ENCODE data around the gene NUDT3. TPM values are rescaled to one million over a fixed set of nuclear protein-coding genes. Genes with fewer than 3 reads are reported as not detected.
"Not testable (repeated sequence)": the region's sequence is repeated elsewhere in the genome, so short reads cannot be mapped to it uniquely, and the experiment has no call there.

Gene NUDT3
- total and polyA plus RNA-seq, 4 experiments from 2014 or later = 7.0 to 25.9 (median 18.0) TPM

- DNase-seq; H3K4me1 ChIP-seq (ENCODE audit: insufficient read depth, low read length); H3K9me3 ChIP-seq (ENCODE audit: control insufficient read depth in 1 of 2, low read length in 2 of 2); H3K36me3 ChIP-seq (ENCODE audit: insufficient read depth, low read length); POLR2A ChIA-PET (ENCODE audit: partially characterized antibody); H3K36me3 Mint-ChIP-seq; H3K27me3 ChIP-seq (ENCODE audit: insufficient read depth, low read length); intact Hi-C loops (cut with micrococcal nuclease); H3K27ac ChIP-seq (ENCODE audit: low read depth, low read length); H3K4me1 Mint-ChIP-seq; H3K9me3 Mint-ChIP-seq; H3K27me3 Mint-ChIP-seq; H3K4me3 ChIP-seq (ENCODE audit: low read length in 2 of 2): not testable (repeated sequence)
- peak overlapping the region in 6 of 8 donors; percentile 4 to 83 (median 41) for H3K4me3 Mint-ChIP-seq
- CTCF ChIA-PET (ENCODE audit: partially characterized antibody) = interaction anchor here (0.8 kb wide), 1 partner anchor 11 kb away, joined by 3 read pairs; no protein-coding TSS in a partner anchor
- peak overlapping the region in 4 of 7 donors; percentile 1 to 89 (median 15) for H3K27ac Mint-ChIP-seq
These were observed 122.7 kb downstream of the NUDT3 start for GRCh38 chr6:34269658-34270341.

GRCh38 chr6:34269132-34269531, 123.3 kb downstream of the NUDT3 start:
- H3K4me3 Mint-ChIP-seq; POLR2A ChIA-PET (ENCODE audit: partially characterized antibody): not testable (repeated sequence)

GRCh38 chr6:34267746-34268145, 124.7 kb downstream of the NUDT3 start:
- H3K4me3 ChIP-seq (ENCODE audit: low read length in 2 of 2) = no peak overlapping the region
- H3K4me3 Mint-ChIP-seq = no peak overlapping the region
- H3K9me3 Mint-ChIP-seq = peaks cover 0 to 4% (median 0%) of the 10 kb centered on the region in 8 donors
- H3K27me3 ChIP-seq (ENCODE audit: insufficient read depth, low read length) = no peaks in the 10 kb centered on the region
- no peaks in the 10 kb centered on the region for H3K27me3 Mint-ChIP-seq
- no peaks in the 10 kb centered on the region for H3K4me1 ChIP-seq (ENCODE audit: insufficient read depth, low read length)
- H3K27ac ChIP-seq (ENCODE audit: low read depth, low read length) = no peak overlapping the region
- no peaks in the 10 kb centered on the region for H3K36me3 ChIP-seq (ENCODE audit: insufficient read depth, low read length)
- CTCF ChIA-PET (ENCODE audit: partially characterized antibody) = no interaction called here
- no peaks in the 10 kb centered on the region for H3K9me3 ChIP-seq (ENCODE audit: control insufficient read depth in 1 of 2, low read length in 2 of 2)
- peaks cover 0 to 7% (median 4%) of the 10 kb centered on the region in 4 donors for H3K4me1 Mint-ChIP-seq
- POLR2A ChIA-PET (ENCODE audit: partially characterized antibody) = interaction anchor here (0.7 kb wide), 1 partner anchor 283 kb away, joined by 3 read pairs; no protein-coding TSS in a partner anchor
- H3K36me3 Mint-ChIP-seq = no peaks in the 10 kb centered on the region
- H3K27ac Mint-ChIP-seq = no peak overlapping the region
- intact Hi-C loops (cut with micrococcal nuclease) = no loop called here
- DNase-seq = no peak

More at GRCh38 chr6:34269132-34269531, 123.3 kb downstream of the NUDT3 start:
- H3K36me3 ChIP-seq (ENCODE audit: insufficient read depth, low read length); H3K9me3 Mint-ChIP-seq; H3K4me1 ChIP-seq (ENCODE audit: insufficient read depth, low read length); CTCF ChIA-PET (ENCODE audit: partially characterized antibody); H3K4me1 Mint-ChIP-seq; intact Hi-C loops (cut with micrococcal nuclease); H3K27me3 ChIP-seq (ENCODE audit: insufficient read depth, low read length); H3K27ac Mint-ChIP-seq; H3K27ac ChIP-seq (ENCODE audit: low read depth, low read length); DNase-seq; H3K36me3 Mint-ChIP-seq; H3K27me3 Mint-ChIP-seq; H3K9me3 ChIP-seq (ENCODE audit: control insufficient read depth in 1 of 2, low read length in 2 of 2); H3K4me3 ChIP-seq (ENCODE audit: low read length in 2 of 2): not testable (repeated sequence)

DNA sequence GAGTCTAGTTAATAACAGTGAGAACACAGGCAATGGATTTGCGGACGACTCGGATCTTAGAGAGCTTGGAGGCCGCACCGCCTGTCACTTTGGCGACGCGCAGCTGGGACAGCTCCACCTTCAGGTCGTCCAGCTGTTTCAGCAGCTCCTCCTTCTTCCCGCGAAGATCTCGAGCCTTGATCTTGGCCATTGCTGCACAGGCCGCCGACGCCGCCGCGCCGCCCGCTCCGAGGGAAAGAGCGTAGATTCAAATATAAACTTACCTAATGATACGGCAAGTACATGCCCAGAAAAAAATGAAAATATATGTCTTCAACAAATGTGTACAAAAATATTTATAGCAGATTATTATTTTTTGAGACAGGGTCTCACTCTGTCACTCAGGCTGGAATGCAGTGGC, 129.0 kb downstream of the NUDT3 start:
- CTCF ChIA-PET (ENCODE audit: partially characterized antibody); H3K36me3 ChIP-seq (ENCODE audit: insufficient read depth, low read length); H3K9me3 Mint-ChIP-seq; H3K4me1 ChIP-seq (ENCODE audit: insufficient read depth, low read length); H3K36me3 Mint-ChIP-seq; H3K9me3 ChIP-seq (ENCODE audit: control insufficient read depth in 1 of 2, low read length in 2 of 2); H3K4me3 Mint-ChIP-seq; H3K4me1 Mint-ChIP-seq; intact Hi-C loops (cut with micrococcal nuclease); DNase-seq; H3K27ac Mint-ChIP-seq; H3K27ac ChIP-seq (ENCODE audit: low read depth, low read length); H3K27me3 Mint-ChIP-seq; POLR2A ChIA-PET (ENCODE audit: partially characterized antibody); H3K27me3 ChIP-seq (ENCODE audit: insufficient read depth, low read length); H3K4me3 ChIP-seq (ENCODE audit: low read length in 2 of 2): not testable (repeated sequence)

DNA sequence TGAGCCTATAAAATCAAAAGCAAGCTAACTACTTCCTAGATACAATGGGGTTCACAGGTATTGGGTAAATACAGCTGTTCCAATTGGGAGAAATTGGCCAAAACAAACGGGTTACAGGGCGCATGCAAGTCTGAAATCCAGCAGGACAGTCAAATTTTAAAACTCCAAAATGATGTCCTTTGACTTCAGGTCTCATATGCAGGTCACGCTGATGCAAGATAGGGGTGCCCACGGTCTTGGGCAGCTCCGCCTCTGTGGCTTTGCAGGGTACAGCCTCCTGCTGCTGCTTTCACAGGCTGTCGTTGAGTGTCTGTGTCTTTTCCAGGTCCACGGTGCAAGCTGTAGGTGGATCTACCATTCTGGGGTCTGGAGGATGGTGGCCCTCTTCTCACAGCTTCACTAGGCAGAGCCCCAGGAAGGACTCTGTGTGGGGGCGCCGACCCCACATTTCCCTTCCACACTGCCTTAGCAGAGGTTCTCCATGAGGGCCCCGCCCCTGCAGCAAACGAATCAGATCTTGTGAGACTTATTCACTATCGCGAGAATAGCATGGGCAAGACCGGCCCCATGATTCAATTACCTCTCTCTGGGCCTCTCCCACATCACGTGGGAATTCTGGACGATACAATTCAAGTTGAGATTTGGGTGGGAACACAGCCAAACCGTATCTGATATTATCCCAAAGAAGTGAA, 131.7 kb downstream of the NUDT3 start:
- no peak for DNase-seq
- peaks cover 0 to 8% (median 0%) of the 10 kb centered on the region in 8 donors for H3K9me3 Mint-ChIP-seq
- CTCF ChIA-PET (ENCODE audit: partially characterized antibody) = no interaction called here

GRCh38 chr6:34259529-34260069, 132.9 kb downstream of the NUDT3 start:
- Mint-ChIP-seq H3K27me3 (no peaks in the 10 kb centered on the region), H3K27ac (no peak overlapping the region), H3K36me3 (no peaks in the 10 kb centered on the region), H3K9me3 (peaks cover 0 to 6% (median 0%) of the 10 kb centered on the region in 8 donors), H3K4me1 (no peaks in the 10 kb centered on the region), H3K4me3 (no peak overlapping the region)
- no peak overlapping the region for H3K27ac ChIP-seq (ENCODE audit: low read depth, low read length)
- no peaks in the 10 kb centered on the region for H3K27me3 ChIP-seq (ENCODE audit: insufficient read depth, low read length)
- no peaks in the 10 kb centered on the region for H3K36me3 ChIP-seq (ENCODE audit: insufficient read depth, low read length)
- H3K4me1 ChIP-seq (ENCODE audit: insufficient read depth, low read length) = no peaks in the 10 kb centered on the region
- CTCF ChIA-PET (ENCODE audit: partially characterized antibody) = no interaction called here
- POLR2A ChIA-PET (ENCODE audit: partially characterized antibody) = no interaction called here
- DNase-seq = no peak
- intact Hi-C loops (cut with micrococcal nuclease) = no loop called here
- H3K4me3 ChIP-seq (ENCODE audit: low read length in 2 of 2) = no peak overlapping the region
- H3K9me3 ChIP-seq (ENCODE audit: control insufficient read depth in 1 of 2, low read length in 2 of 2) = no peaks in the 10 kb centered on the region

More for the DNA sequence above, 131.7 kb downstream of the NUDT3 start:
- H3K27me3 Mint-ChIP-seq = no peaks in the 10 kb centered on the region
- H3K4me3 Mint-ChIP-seq = no peak overlapping the region
- H3K4me3 ChIP-seq (ENCODE audit: low read length in 2 of 2) = no peak overlapping the region
- H3K36me3 ChIP-seq (ENCODE audit: insufficient read depth, low read length) = no peaks in the 10 kb centered on the region
- no peaks in the 10 kb centered on the region for H3K36me3 Mint-ChIP-seq
- H3K27ac ChIP-seq (ENCODE audit: low read depth, low read length) = no peak overlapping the region
- H3K4me1 ChIP-seq (ENCODE audit: insufficient read depth, low read length) = no peaks in the 10 kb centered on the region
- H3K4me1 Mint-ChIP-seq = no peaks in the 10 kb centered on the region
- H3K27ac Mint-ChIP-seq = no peak overlapping the region
- POLR2A ChIA-PET (ENCODE audit: partially characterized antibody) = no interaction called here
- intact Hi-C loops (cut with micrococcal nuclease) = no loop called here
- no peaks in the 10 kb centered on the region for H3K9me3 ChIP-seq (ENCODE audit: control insufficient read depth in 1 of 2, low read length in 2 of 2)
- no peaks in the 10 kb centered on the region for H3K27me3 ChIP-seq (ENCODE audit: insufficient read depth, low read length)

DNA sequence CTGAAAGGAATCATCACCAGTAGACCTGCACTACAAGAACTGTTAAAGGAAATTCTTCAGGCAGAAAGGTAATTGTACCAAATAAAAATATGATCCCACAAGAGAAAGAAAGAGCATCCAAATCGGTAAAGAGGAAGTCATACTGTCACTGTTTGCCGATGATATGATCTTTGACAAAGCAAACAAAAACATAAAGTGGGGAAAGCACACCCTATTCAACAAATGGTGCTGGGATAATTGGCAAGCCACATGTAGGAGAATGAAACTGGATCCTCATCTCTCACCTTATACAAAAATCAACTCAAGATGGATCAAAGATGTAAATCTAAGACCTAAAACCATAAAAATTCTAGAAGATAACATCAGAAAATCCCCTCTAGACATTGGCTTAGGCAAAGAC, 140.1 kb downstream of the NUDT3 start:
- H3K27me3 Mint-ChIP-seq; H3K27me3 ChIP-seq (ENCODE audit: insufficient read depth, low read length); H3K9me3 Mint-ChIP-seq; DNase-seq; H3K27ac ChIP-seq (ENCODE audit: low read depth, low read length); CTCF ChIA-PET (ENCODE audit: partially characterized antibody); H3K4me3 ChIP-seq (ENCODE audit: low read length in 2 of 2); H3K4me3 Mint-ChIP-seq; H3K36me3 Mint-ChIP-seq; H3K36me3 ChIP-seq (ENCODE audit: insufficient read depth, low read length); H3K27ac Mint-ChIP-seq; H3K9me3 ChIP-seq (ENCODE audit: control insufficient read depth in 1 of 2, low read length in 2 of 2); intact Hi-C loops (cut with micrococcal nuclease); POLR2A ChIA-PET (ENCODE audit: partially characterized antibody): not testable (repeated sequence)
- peaks cover 19% of the 10 kb centered on the region for H3K4me1 ChIP-seq (ENCODE audit: insufficient read depth, low read length)
- peaks cover 9 to 18% (median 11%) of the 10 kb centered on the region in 4 donors for H3K4me1 Mint-ChIP-seq
